Cardiac fibroblast (primary cell): ENCODE results near the gene THOP1.

Experiments used
- DNase-seq, 2 donors: peaks; one replicate each; pipeline versions ENCODE4 v3.0.0 to v3.0.0-alpha.2; 2010; ENCODE audit warnings: low read depth in 2 of 2
- H3K4me3 ChIP-seq, 2 donors: replicated peaks in 1 of 2; 1 replicate in 1 of 2; 2 replicates in 1 of 2; pipeline ENCODE4 v1.5.1; 2011; ENCODE audit warnings: low read depth in 2 of 2, low read length in 2 of 2, mild to moderate bottlenecking in 2 of 2, moderate library complexity in 1 of 2
- TF ChIP-seq, protein P1 (sequence below): IDR thresholded peaks from one replicate; pipeline ENCODE4 v1.5.1; 2011; ENCODE audit warnings: low read depth, mild to moderate bottlenecking, low read length, inconsistent platforms

The THOP1 gene

DNA sequence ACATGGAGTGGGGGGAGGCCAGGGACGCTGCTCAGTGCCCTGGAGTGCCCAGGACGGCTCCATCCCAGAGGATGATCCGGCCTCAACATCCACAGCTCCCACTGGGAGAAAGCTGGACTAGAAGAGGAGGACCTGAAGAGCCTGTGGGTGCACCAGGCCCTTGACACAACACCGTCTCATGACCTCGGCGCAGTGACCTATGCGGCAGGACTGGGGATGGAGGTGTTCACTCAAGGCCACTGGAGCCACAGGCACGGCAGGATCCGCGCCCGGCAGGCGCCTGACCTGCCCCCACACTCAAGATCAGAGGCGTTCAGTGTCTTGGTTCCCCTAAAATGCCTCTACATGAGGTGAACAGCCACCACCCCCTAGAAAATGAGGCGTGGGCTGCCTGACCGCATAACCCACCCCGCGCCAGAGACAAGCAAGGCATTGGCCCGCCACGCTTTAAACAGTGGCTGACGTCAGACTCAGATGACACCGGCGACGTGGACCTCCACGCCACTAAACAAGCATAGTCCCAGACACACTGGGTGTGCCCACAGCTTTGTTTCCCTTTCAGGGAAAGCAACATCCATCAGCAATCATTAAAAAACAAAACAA lies 10.2 kb upstream of the THOP1 start:
- TF ChIP-seq, protein P1, sequence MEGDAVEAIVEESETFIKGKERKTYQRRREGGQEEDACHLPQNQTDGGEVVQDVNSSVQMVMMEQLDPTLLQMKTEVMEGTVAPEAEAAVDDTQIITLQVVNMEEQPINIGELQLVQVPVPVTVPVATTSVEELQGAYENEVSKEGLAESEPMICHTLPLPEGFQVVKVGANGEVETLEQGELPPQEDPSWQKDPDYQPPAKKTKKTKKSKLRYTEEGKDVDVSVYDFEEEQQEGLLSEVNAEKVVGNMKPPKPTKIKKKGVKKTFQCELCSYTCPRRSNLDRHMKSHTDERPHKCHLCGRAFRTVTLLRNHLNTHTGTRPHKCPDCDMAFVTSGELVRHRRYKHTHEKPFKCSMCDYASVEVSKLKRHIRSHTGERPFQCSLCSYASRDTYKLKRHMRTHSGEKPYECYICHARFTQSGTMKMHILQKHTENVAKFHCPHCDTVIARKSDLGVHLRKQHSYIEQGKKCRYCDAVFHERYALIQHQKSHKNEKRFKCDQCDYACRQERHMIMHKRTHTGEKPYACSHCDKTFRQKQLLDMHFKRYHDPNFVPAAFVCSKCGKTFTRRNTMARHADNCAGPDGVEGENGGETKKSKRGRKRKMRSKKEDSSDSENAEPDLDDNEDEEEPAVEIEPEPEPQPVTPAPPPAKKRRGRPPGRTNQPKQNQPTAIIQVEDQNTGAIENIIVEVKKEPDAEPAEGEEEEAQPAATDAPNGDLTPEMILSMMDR = no peak
- DNase-seq = no peak
- H3K4me3 ChIP-seq = no peak overlapping the region

DNA sequence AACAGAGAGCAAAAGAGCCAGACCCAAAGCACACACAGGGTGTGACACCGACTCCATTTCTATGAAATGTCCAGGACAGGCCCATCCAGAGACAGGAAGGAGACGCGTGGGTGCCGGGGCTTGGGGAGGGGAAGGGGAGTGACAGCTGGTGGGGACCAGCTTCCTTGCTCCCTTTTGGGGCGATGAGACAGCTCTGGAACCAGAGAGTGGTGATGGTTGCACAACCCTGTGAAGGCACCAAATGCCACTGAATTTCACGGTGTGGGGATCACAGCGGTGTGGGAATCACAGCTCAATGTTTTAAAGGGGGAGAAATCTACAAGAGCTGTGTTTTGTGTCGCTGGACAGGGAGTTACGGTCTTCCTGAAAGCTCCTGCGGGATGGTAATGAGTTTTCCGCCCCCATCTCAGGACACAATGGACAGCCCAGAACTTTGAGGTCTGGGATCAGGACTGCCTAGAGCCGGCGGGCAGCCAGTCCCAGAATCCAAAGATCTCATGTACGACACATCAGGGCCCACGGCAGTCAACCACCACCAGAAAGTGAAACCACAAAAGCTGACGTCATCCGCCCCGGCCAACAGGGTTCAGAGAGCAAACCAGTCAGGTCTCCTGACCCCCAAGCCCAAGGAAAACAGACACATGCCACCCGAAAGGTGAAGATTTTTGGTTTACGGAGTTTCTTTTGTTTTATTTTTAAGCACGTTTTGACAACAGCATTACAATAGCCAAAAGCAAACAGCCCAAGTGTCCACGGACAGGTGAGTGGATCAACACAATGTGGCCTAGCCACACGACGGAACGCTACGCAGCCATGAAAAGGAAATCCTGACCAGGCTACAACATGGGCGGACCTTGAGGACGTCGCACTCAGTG lies 9.5 kb upstream of the THOP1 start:
- TF ChIP-seq, protein P1 = no peak
- peak overlapping the region in 1 of 2 donors; percentile 33 for H3K4me3 ChIP-seq
- DNase-seq = peak; percentile 39 to 72

- no peak overlapping the region for H3K4me3 ChIP-seq
Measured at GRCh38 chr19:2777952-2778683, 7.2 kb upstream of the THOP1 start.

GRCh38 chr19:2779121-2779740 lies 6.1 kb upstream of the THOP1 start:
- no peak overlapping the region for H3K4me3 ChIP-seq
- no peak for DNase-seq
- TF ChIP-seq, protein P1 = no peak

More at GRCh38 chr19:2777952-2778683, 7.2 kb upstream of the THOP1 start:
- TF ChIP-seq, protein P1 = no peak
- no peak for DNase-seq

- TF ChIP-seq, protein P1 = no peak
- no peak for DNase-seq
- H3K4me3 ChIP-seq = no peak overlapping the region
Measured at GRCh38 chr19:2780284-2780683, 5.0 kb upstream of the THOP1 start.

DNA sequence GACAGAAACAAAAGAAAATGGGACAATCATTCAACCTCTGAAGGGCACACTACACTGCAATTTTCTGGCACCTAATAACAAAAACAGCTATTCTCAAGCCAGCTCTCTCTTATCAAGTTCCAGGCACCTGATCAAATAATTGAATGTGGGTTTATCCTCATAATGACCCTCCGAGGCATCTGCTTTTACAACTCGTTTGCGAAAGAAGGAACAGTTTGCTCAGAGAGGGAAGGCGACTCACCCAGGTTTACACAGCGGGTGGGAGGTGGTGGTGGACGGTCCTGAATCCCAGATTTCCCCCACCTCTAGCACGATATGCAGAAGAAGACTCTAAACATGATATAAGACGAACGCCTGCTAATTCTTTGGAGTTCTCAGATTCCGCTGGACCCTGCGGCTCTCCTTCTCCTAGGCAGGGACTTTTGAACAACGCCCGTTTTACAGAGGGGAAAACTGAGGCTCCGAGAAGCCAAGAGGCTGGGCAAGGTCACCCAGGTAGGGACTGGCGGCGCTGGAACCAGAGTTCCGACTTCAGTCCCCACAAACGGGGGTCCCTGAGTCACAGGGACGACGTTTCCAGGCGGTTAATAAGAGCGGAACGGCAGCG lies 2.9 kb upstream of the THOP1 start:
- peak; percentile 5 to 15 for DNase-seq
- TF ChIP-seq, protein P1 = no peak
- peak overlapping the region; percentile 100 for H3K4me3 ChIP-seq
